Thyroid gland (tissue), 4 donors: ENCODE measurements around the gene NUBP2.

Experiments used
- POLR2A ChIP-seq, 2 donors: fragments of 450-650 bp; IDR thresholded peaks; one replicate each; pipeline ENCODE4 v1.6.1; 2017; ENCODE audit warnings: antibody characterized with exemption in 2 of 2, mild to moderate bottlenecking in 2 of 2, moderate library complexity in 1 of 2
- TF ChIP-seq, protein P1 (sequence below), 6 experiments: fragments of 200-600 bp in 3 of 6; fragments of 450-650 bp in 3 of 6; sonication (generic) in 3 of 6; IDR thresholded peaks; one replicate each; pipeline ENCODE4 v1.5.1; 2016 to 2019; ENCODE audit warnings: antibody characterized with exemption in 6 of 6, mild to moderate bottlenecking in 2 of 6, inconsistent platforms in 1 of 6, moderate library complexity in 1 of 6

DNA sequence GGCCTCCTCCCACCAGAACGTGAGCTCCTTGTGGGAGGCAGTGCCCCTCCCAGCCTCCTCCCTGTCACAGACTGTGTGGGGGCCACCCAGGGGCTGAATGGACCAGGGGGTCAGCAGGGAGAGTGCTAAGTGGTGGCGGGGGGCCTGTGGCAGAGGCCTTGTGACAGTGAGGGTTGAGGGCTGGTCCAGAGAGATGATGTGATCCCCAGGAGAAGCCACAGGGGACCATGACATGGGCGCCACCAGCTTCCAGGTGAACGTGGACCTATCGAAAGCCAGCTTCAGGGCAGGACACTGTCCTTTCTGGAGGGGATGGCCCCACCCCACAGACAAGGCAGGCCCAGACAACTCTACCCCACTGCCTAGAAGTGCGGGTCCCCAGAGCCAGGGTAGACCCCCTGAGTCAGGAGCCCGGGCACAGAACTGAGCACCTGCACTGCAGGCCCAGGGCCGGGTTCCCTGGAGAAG is 3.5 kb upstream of the NUBP2 start:
- TF ChIP-seq POLR2A (IDR thresholded peaks at IDR 0.05): no peak
- TF ChIP-seq, protein P1, sequence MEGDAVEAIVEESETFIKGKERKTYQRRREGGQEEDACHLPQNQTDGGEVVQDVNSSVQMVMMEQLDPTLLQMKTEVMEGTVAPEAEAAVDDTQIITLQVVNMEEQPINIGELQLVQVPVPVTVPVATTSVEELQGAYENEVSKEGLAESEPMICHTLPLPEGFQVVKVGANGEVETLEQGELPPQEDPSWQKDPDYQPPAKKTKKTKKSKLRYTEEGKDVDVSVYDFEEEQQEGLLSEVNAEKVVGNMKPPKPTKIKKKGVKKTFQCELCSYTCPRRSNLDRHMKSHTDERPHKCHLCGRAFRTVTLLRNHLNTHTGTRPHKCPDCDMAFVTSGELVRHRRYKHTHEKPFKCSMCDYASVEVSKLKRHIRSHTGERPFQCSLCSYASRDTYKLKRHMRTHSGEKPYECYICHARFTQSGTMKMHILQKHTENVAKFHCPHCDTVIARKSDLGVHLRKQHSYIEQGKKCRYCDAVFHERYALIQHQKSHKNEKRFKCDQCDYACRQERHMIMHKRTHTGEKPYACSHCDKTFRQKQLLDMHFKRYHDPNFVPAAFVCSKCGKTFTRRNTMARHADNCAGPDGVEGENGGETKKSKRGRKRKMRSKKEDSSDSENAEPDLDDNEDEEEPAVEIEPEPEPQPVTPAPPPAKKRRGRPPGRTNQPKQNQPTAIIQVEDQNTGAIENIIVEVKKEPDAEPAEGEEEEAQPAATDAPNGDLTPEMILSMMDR (IDR thresholded peaks at IDR 0.05): no peak
